Uterus (tissue), 4 donors: ENCODE results near the gene TEX2. TPM values are rescaled to one million over a fixed set of nuclear protein-coding genes. Genes with fewer than 3 reads are reported as not detected.
"Not testable (repeated sequence)": the region's sequence is repeated elsewhere in the genome, so short reads cannot be mapped to it uniquely, and the experiment has no call there.

ENCODE experiments used
- DNase-seq, 2 donors: peaks; one replicate each; pipeline ENCODE4 v3.0.0-alpha.2; 2019 to 2020
- H3K27ac ChIP-seq, 2 donors: fragments of 200-600 bp; sonication (generic); 1 replicate in 1 of 2; 2 replicates in 1 of 2; pipeline ENCODE4 v1.5.1; 2016 to 2018
- H3K27me3 ChIP-seq, 2 donors: fragments of 200-600 bp; sonication (generic); one replicate each; pipeline ENCODE4 v1.5.1; 2018 to 2019; ENCODE audit warnings: control low read depth in 1 of 2
- H3K36me3 ChIP-seq, 2 donors: fragments of 200-600 bp; sonication (generic); one replicate each; pipeline ENCODE4 v1.5.1; 2019; ENCODE audit warnings: control low read depth in 1 of 2
- H3K4me1 ChIP-seq, 2 donors: fragments of 200-600 bp; sonication (generic); one replicate each; pipeline ENCODE4 v1.5.1; 2018 to 2019; ENCODE audit warnings: control low read depth in 1 of 2
- H3K4me3 ChIP-seq, 2 donors: fragments of 200-600 bp; sonication (generic); 1 replicate in 1 of 2; 2 replicates in 1 of 2; pipeline ENCODE4 v1.5.1; 2018 to 2019; ENCODE audit warnings: mild to moderate bottlenecking in 1 of 2
- H3K9me3 ChIP-seq, 2 donors: fragments of 200-600 bp; sonication (generic); one replicate each; pipeline ENCODE4 v1.5.1; 2019; ENCODE audit warnings: control low read depth in 1 of 2
- POLR2A ChIP-seq, 2 donors: fragments of 450-650 bp; IDR thresholded peaks; one replicate each; pipeline ENCODE4 v1.6.1; 2016; ENCODE audit warnings: antibody characterized with exemption in 2 of 2, mild to moderate bottlenecking in 1 of 2, moderate library complexity in 1 of 2
- intact Hi-C: fragments of 100-400 bp; cut with DNase I; formaldehyde crosslinking; loops from one replicate; pipeline ENCODE4 v1.15.1; 2023; ENCODE audit warnings: low total_unique reads
- total RNA-seq, 4 donors: library from RNA; depleted of rRNA in 3 of 4; stranded (reverse); fragments of >200 nt in 3 of 4; gene quantifications; one replicate each; pipeline versions ENCODE4 v1.1.0 to v1.2.4, GENCODE V29; 2014 to 2023
- TF ChIP-seq, protein P1 (sequence below), 4 experiments: fragments of 200-600 bp in 2 of 4; fragments of 450-650 bp in 2 of 4; sonication (generic) in 2 of 4; IDR thresholded peaks; one replicate each; pipeline ENCODE4 v1.5.1; 2016 to 2019; ENCODE audit warnings: antibody characterized with exemption in 4 of 4, mild to moderate bottlenecking in 2 of 4, moderate library complexity in 1 of 4
- donor health status: DM: yes; HTN: yes; CAD: no.

The TEX2 gene
- total RNA-seq, 4 donors from 2014 or later, result 23.8 to 43.4 (median 35.6) TPM

DNA sequence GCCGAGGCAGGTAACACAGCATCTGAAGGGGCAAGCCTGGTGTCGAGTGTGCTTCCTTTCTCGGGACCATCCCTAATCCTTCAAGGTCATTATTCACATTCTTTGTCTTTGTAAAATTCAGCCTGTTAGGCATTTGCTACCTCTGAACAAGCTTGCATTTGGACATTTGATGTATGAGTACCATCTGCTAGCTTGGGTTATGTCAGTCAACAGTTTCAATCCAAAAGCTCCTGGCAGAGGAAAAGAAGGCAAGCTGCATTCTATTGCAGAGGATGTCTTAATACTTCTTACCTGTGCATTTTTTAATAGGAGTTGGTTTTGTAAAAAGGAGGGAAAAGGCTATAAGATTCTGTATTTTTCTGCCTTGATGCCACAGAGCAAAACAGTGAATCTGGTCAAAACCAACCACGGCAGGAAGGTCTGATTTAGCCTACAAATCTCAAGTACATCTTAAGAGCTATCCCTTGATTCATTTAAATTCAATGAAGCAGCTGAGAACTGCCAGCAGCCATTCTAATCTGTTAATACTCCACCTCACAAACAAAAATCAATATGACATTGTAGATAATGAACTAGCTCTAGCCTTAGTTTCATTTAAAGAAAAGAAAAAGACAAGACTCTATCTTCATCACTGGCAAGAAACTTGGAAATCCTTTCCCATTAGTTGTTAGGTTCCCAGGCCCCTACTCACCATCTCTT, 39.0 kb downstream of the TEX2 start:
- TF ChIP-seq, protein P1, sequence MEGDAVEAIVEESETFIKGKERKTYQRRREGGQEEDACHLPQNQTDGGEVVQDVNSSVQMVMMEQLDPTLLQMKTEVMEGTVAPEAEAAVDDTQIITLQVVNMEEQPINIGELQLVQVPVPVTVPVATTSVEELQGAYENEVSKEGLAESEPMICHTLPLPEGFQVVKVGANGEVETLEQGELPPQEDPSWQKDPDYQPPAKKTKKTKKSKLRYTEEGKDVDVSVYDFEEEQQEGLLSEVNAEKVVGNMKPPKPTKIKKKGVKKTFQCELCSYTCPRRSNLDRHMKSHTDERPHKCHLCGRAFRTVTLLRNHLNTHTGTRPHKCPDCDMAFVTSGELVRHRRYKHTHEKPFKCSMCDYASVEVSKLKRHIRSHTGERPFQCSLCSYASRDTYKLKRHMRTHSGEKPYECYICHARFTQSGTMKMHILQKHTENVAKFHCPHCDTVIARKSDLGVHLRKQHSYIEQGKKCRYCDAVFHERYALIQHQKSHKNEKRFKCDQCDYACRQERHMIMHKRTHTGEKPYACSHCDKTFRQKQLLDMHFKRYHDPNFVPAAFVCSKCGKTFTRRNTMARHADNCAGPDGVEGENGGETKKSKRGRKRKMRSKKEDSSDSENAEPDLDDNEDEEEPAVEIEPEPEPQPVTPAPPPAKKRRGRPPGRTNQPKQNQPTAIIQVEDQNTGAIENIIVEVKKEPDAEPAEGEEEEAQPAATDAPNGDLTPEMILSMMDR (IDR thresholded peaks at IDR 0.05), result no peak
- no peak for TF ChIP-seq POLR2A (IDR thresholded peaks at IDR 0.05)
- Histone ChIP-seq H3K27ac (no peak overlapping the region), H3K4me3 (no peak overlapping the region), H3K36me3 (no peaks in the 10 kb centered on the region), H3K27me3 (no peaks in the 10 kb centered on the region), H3K9me3 (no peaks in the 10 kb centered on the region), H3K4me1 (peaks cover 0 to 4% of the 10 kb centered on the region in 2 donors)
- intact Hi-C loops, result no loop called here
- DNase-seq, result no peak

DNA sequence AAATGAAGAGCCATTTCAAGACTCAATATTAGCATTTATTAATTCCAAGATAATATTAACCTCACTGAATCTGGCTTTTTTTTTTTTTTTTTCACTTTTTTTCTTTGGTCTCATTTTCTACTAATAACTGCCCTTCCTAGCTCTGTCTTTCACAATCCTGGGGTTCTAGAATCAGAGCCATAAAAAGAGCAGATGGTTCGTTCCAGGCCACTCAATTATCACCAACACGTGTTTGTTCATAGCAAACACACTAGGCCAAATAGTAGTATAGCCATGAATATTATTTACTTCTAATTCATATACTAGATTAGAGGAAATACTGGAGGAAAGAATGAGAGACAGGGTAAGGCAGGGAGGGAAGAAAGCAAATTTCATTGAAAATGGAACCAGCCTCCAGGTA, 39.8 kb downstream of the TEX2 start:
- H3K27ac ChIP-seq, result no peak overlapping the region
- H3K9me3 ChIP-seq, result no peaks in the 10 kb centered on the region
- H3K36me3 ChIP-seq, result no peaks in the 10 kb centered on the region
- no peak for DNase-seq
- no peak overlapping the region for H3K4me3 ChIP-seq
- no peaks in the 10 kb centered on the region for H3K27me3 ChIP-seq
- no peak for TF ChIP-seq POLR2A (IDR thresholded peaks at IDR 0.05)
- TF ChIP-seq, protein P1 (IDR thresholded peaks at IDR 0.05), result no peak
- intact Hi-C loops, result no loop called here
- H3K4me1 ChIP-seq, result peaks cover 0 to 4% of the 10 kb centered on the region in 2 donors

DNA sequence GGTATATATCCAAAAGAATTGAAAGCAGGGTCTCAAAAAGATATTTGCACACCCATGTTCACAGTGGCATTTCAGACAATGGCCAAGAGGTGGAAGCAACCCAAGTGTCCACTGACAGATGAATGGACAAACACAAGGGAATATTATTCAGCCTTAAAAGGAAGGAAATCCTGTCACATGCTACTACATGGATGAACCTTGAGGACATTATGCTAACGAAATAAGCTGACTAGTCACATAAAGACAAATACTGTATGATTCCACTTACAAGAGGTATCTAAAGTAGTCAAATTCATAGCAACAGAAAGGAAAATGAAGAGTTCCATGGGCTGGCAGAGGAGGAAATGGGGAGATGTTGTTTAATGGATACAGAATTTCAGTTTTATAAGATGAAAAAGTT, 41.4 kb downstream of the TEX2 start:
- no peak for DNase-seq
- H3K4me3 ChIP-seq, result no peak overlapping the region
- intact Hi-C loops, result no loop called here
- H3K27me3 ChIP-seq, result no peaks in the 10 kb centered on the region
- no peaks in the 10 kb centered on the region for H3K9me3 ChIP-seq
- H3K27ac ChIP-seq, result no peak overlapping the region
- no peak for TF ChIP-seq POLR2A (IDR thresholded peaks at IDR 0.05)
- TF ChIP-seq, protein P1 (IDR thresholded peaks at IDR 0.05), result no peak
- peaks cover 0 to 6% of the 10 kb centered on the region in 2 donors for H3K4me1 ChIP-seq
- H3K36me3 ChIP-seq, result no peaks in the 10 kb centered on the region

DNA sequence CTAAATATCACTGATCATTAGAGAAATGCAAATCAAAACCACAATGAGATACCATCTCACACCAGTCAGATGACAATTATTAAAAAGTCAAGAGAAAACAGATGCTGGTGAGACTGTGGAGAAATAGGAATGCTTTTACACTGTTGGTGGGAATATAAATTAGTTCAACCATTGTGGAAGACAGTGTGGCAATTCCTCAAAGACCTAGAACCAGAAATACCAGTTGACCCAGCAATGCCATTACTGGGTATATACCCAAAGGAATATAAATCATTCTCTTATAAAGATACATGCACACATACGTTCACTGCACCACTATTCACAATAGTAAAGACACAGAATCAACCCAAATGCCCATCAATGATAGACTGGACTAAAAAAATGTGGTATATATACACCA, 42.5 kb downstream of the TEX2 start:
- H3K36me3 ChIP-seq, H3K27me3 ChIP-seq, H3K4me1 ChIP-seq, H3K27ac ChIP-seq, intact Hi-C loops, H3K4me3 ChIP-seq, H3K9me3 ChIP-seq, DNase-seq: not testable (repeated sequence)

DNA sequence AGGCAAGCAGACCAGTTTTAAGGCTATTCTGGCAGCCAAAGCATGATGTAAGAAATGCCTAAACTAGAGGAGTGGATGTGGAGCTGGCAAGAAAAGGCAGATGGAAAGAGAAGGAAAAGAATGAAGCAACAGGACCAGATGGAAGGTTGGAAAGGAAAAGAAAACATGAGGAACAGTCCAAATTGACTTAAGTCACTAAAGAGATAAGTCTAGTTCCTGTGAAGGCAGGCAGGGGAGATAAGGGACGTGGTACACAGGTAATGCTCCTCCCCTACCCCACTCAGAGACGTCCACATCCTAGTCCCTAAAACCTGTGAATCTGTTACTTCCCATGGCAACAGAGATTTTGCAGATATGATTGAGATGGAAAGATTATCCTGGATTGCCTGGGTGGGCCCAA, 43.5 kb downstream of the TEX2 start:
- Histone ChIP-seq H3K27me3 (no peaks in the 10 kb centered on the region), H3K36me3 (no peaks in the 10 kb centered on the region), H3K4me3 (no peak overlapping the region), H3K9me3 (no peaks in the 10 kb centered on the region), H3K4me1 (peaks cover 0 to 7% of the 10 kb centered on the region in 2 donors), H3K27ac (peak overlapping the region; percentile 21 to 40)
- no peak for DNase-seq
- TF ChIP-seq POLR2A (IDR thresholded peaks at IDR 0.05), result no peak
- TF ChIP-seq, protein P1 (IDR thresholded peaks at IDR 0.05), result no peak
- intact Hi-C loops, result no loop called here
